ENCODE results near the gene KRTAP10-10.

DNA sequence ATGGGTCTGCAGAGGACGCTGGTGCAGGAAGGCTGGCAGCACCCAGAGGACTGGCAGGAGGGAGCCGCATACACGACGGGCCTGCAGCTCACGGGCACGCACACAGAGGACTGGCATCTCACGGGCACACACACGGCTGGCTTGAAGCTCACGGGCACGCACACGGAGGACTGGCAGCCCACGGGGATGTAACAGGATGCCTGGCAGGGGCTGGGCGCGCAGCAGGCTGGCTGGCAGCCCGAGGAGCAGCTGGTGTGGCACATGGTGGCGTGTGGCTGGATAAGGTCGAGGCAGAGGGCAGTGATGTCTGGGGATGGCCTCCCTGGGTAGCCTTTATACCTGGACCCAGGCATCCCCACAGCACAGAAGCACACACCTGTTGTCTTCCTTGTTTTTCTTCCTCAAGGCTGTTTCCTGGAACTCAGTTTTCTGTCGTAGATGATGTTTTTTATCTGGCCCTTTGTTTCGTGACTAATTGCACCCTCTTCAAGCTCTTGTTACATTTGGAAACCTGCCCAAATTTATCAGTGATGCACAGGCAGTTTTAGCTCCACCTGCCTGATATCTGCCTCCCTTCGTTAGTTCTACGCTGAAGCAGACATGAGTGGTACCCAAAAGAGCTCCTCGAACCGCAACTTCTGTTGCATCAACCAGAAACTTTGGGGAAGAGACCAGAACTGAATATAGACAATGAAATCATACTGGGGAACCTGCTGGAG, 44.9 kb downstream of the KRTAP10-10 start, which contains the start of gene KRTAP12-1:
- no peak for TF ChIP-seq ZNF274 (IDR thresholded peaks at IDR 0.05; ENCODE audit: low read depth, low read length)
- TF ChIP-seq YY1 (IDR thresholded peaks at IDR 0.05; ENCODE audit: insufficient read depth, insufficient read length): no peak

Measured in NT2/D1 (cell line).